ENCODE data around the gene CCDC136.

GRCh38 chr7:128838109-128838779 is 46.5 kb downstream of the CCDC136 start:
- TF ChIP-seq EZH2 (IDR thresholded peaks at IDR 0.05; ENCODE audit: low read length) (no peak), CTCF (optimal IDR thresholded peaks at IDR 0.05 in 1 of 3, IDR thresholded peaks at IDR 0.05 in 1 of 3, conservative IDR thresholded peaks at IDR 0.05 in 1 of 3; ENCODE audit: extremely low read depth in 1 of 3, insufficient read depth in 2 of 3, low read length in 3 of 3) (no peak)

Measured in keratinocyte (primary cell).